ENCODE measurements around the gene DOK7. TPM values are rescaled to one million over a fixed set of nuclear protein-coding genes. Genes with fewer than 3 reads are reported as not detected.

Gene DOK7
- total and polyA plus RNA-seq, 2 donors (not counting 1 experiment from before 2014, with no cell fraction given) = 0.17 TPM; not detected in 1

DNA sequence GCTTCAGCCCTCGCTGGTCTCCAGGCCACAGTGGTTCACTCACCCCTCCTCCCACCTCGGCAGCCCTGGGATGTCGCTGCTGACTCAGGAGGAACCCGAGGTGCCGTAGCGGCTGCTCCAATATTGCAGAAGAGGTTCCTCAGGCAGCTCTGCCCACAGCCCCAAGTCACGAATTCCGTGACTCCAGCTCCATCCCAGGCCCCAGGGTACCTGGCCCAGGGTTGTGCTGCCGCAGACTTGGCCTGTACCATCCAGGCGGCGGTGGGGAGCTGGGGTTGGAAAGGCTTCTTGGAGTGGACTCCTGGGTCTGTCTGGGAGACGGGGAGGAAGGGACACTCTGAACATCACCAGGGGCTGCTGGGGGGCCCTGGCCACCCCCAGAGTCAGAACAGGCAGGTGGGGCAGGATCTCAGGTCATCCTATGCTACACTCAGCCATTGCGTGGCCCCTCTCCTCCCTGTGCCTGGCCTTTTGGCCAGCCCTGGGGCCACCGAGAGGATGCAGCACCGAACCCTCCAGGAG, 22.1 kb upstream of the DOK7 start:
- Histone ChIP-seq H3K79me2 (ENCODE audit: control insufficient read depth, insufficient read depth, low read length) (no peaks in the 10 kb centered on the region), H3K9ac (ENCODE audit: insufficient read depth, low read length) (no peak overlapping the region), H4K20me1 (ENCODE audit: control insufficient read depth, extremely low read depth, insufficient read depth, low read length) (no peaks in the 10 kb centered on the region), H3K9me3 (ENCODE audit: control insufficient read depth, insufficient read depth, low read depth, low read length) (no peaks in the 10 kb centered on the region), H3K4me1 (ENCODE audit: control insufficient read depth, extremely low read depth, insufficient read depth, low read length) (no peaks in the 10 kb centered on the region), H3K27me3 (ENCODE audit: control insufficient read depth, insufficient read depth, low read length) (no peaks in the 10 kb centered on the region), H2AFZ (ENCODE audit: low read length) (no peak overlapping the region), H3K27ac (ENCODE audit: insufficient read depth, low read length) (no peak overlapping the region), H3K4me2 (ENCODE audit: extremely low read depth, insufficient read depth, low read length) (no peak overlapping the region), H3K36me3 (ENCODE audit: control insufficient read depth, insufficient read depth, low read length) (no peaks in the 10 kb centered on the region), H3K4me3 (replicated peaks in 1 of 4; ENCODE audit: control extremely low read depth in 1 of 4, insufficient read depth in 1 of 4, low read depth in 3 of 4, low read length in 4 of 4) (no peak overlapping the region)
- TF ChIP-seq, protein P1, sequence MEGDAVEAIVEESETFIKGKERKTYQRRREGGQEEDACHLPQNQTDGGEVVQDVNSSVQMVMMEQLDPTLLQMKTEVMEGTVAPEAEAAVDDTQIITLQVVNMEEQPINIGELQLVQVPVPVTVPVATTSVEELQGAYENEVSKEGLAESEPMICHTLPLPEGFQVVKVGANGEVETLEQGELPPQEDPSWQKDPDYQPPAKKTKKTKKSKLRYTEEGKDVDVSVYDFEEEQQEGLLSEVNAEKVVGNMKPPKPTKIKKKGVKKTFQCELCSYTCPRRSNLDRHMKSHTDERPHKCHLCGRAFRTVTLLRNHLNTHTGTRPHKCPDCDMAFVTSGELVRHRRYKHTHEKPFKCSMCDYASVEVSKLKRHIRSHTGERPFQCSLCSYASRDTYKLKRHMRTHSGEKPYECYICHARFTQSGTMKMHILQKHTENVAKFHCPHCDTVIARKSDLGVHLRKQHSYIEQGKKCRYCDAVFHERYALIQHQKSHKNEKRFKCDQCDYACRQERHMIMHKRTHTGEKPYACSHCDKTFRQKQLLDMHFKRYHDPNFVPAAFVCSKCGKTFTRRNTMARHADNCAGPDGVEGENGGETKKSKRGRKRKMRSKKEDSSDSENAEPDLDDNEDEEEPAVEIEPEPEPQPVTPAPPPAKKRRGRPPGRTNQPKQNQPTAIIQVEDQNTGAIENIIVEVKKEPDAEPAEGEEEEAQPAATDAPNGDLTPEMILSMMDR (conservative IDR thresholded peaks at IDR 0.05 in 1 of 2, IDR thresholded peaks at IDR 0.05 in 1 of 2; ENCODE audit: low read depth in 1 of 2, low read length in 2 of 2) = no peak
- no peak for TF ChIP-seq EZH2 (IDR thresholded peaks at IDR 0.05; ENCODE audit: low read length, missing control alignments)
- DNase-seq (ENCODE audit: low read depth in 2 of 2) = peak in 1 of 2 donors; percentile 14

DNA sequence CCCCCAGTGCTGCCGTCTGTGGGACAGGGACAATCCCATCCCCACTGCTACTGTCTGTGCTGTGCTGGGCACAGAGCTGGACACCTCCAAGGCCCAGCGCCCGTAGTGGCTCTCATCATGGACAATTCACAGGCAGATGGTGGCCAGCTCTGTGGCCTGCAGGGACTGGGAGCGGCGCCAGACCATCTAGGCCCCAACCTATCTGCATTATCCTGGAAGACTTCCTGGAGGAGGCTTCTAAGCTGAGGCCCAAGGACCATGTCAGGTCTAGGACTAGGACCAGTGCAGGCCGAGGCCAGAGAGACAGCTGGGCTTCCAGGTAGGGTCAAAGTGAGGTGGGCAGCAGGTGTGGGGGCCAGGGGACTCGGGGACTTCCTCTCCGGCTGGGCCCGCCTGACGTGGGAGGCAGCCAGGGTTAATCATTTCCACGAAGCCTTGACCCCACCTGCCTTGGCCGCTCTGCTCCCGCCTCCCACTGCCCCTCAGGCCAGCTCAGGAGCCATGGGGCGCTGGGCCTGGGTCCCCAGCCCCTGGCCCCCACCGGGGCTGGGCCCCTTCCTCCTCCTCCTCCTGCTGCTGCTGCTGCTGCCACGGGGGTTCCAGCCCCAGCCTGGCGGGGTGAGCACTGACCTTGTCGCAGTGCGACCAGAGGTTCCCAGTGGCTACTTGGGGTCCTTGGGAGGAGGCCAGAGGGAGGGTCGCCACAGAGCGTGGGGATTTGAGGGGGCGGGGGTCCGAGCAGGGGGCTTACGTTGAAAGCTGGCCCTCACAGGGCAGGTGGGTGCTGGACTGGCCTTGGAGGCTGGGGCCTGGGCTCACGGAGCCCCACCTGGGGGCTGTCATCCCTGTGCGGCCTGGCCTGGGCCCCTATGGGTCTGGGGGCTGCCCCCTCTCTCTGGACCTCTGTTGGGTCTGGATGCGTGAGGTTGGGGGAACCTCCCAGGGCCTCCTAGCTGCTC, 21.3 kb upstream of the DOK7 start, which contains the start of gene HGFAC:
TSS of gene HGFAC (plus strand) at position 468 of the 959 bp plus-strand sequence. CDS start at position 502, 34 bp downstream.
- Histone ChIP-seq H4K20me1 (ENCODE audit: control insufficient read depth, extremely low read depth, insufficient read depth, low read length) (no peaks in the 10 kb centered on the region), H3K27me3 (ENCODE audit: control insufficient read depth, insufficient read depth, low read length) (no peaks in the 10 kb centered on the region), H3K36me3 (ENCODE audit: control insufficient read depth, insufficient read depth, low read length) (no peaks in the 10 kb centered on the region), H3K27ac (ENCODE audit: insufficient read depth, low read length) (no peak within 1 kb of the TSS), H3K9ac (ENCODE audit: insufficient read depth, low read length) (no peak within 1 kb of the TSS), H3K4me1 (ENCODE audit: control insufficient read depth, extremely low read depth, insufficient read depth, low read length) (no peaks in the 10 kb centered on the region), H3K4me2 (ENCODE audit: extremely low read depth, insufficient read depth, low read length) (no peak within 1 kb of the TSS), H3K79me2 (ENCODE audit: control insufficient read depth, insufficient read depth, low read length) (no peaks in the 10 kb centered on the region), H3K4me3 (replicated peaks in 1 of 4; ENCODE audit: control extremely low read depth in 1 of 4, insufficient read depth in 1 of 4, low read depth in 3 of 4, low read length in 4 of 4) (no peak within 1 kb of the TSS), H3K9me3 (ENCODE audit: control insufficient read depth, insufficient read depth, low read depth, low read length) (no peaks in the 10 kb centered on the region), H2AFZ (ENCODE audit: low read length) (no peak within 1 kb of the TSS)
- no peak for DNase-seq (ENCODE audit: low read depth in 2 of 2)
- no peak for TF ChIP-seq EZH2 (IDR thresholded peaks at IDR 0.05; ENCODE audit: low read length, missing control alignments)
- TF ChIP-seq, protein P1 (conservative IDR thresholded peaks at IDR 0.05 in 1 of 2, IDR thresholded peaks at IDR 0.05 in 1 of 2; ENCODE audit: low read depth in 1 of 2, low read length in 2 of 2) = no peak

DNA sequence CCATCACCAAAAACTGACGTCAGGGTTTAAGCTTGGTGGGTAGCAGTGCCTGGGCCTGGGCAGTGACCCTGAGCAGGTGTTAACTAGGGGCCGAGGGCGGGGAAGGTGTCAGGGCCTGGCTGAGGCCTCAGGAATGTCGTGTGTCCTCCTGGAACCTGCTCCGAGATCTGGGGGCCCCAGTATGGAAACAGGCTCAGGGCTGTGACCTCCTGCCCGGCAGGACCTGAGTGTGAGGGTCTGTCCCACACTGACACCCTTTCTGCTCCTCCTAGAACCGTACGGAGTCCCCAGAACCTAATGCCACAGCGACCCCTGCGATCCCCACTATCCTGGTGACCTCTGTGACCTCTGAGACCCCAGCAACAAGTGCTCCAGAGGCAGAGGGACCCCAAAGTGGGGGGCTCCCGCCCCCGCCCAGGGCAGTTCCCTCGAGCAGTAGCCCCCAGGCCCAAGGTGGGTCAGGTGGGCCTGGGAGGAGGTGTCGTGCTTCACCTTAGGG, 20.6 kb upstream of the DOK7 start:
- H3K4me3 ChIP-seq (replicated peaks in 1 of 4; ENCODE audit: control extremely low read depth in 1 of 4, insufficient read depth in 1 of 4, low read depth in 3 of 4, low read length in 4 of 4) = no peak overlapping the region
- H3K36me3 ChIP-seq (ENCODE audit: control insufficient read depth, insufficient read depth, low read length) = no peaks in the 10 kb centered on the region
- H3K27ac ChIP-seq (ENCODE audit: insufficient read depth, low read length) = no peak overlapping the region
- no peaks in the 10 kb centered on the region for H3K27me3 ChIP-seq (ENCODE audit: control insufficient read depth, insufficient read depth, low read length)
- no peaks in the 10 kb centered on the region for H3K4me1 ChIP-seq (ENCODE audit: control insufficient read depth, extremely low read depth, insufficient read depth, low read length)
- no peaks in the 10 kb centered on the region for H3K9me3 ChIP-seq (ENCODE audit: control insufficient read depth, insufficient read depth, low read depth, low read length)
- no peak for DNase-seq (ENCODE audit: low read depth in 2 of 2)
- H3K4me2 ChIP-seq (ENCODE audit: extremely low read depth, insufficient read depth, low read length) = no peak overlapping the region
- no peak overlapping the region for H2AFZ ChIP-seq (ENCODE audit: low read length)
- no peaks in the 10 kb centered on the region for H4K20me1 ChIP-seq (ENCODE audit: control insufficient read depth, extremely low read depth, insufficient read depth, low read length)
- no peak for TF ChIP-seq EZH2 (IDR thresholded peaks at IDR 0.05; ENCODE audit: low read length, missing control alignments)
- TF ChIP-seq, protein P1 (conservative IDR thresholded peaks at IDR 0.05 in 1 of 2, IDR thresholded peaks at IDR 0.05 in 1 of 2; ENCODE audit: low read depth in 1 of 2, low read length in 2 of 2) = no peak
- H3K79me2 ChIP-seq (ENCODE audit: control insufficient read depth, insufficient read depth, low read length) = no peaks in the 10 kb centered on the region
- H3K9ac ChIP-seq (ENCODE audit: insufficient read depth, low read length) = no peak overlapping the region

Measured in fibroblast of lung (primary cell).